SK-N-SH treated with all-trans-retinoic acid at 6 μM for 48 hours (cell line): Measurements from ENCODE around the gene AMFR.

Source experiments
- BACH2 ChIP-seq: fragments of 250-450 bp; sonication (Bioruptor Pico); IDR thresholded peaks from 2 replicates; pipeline ENCODE4 v1.9.0; 2021; ENCODE audit warnings: mild to moderate bottlenecking, borderline replicate concordance
- CREB5 ChIP-seq: fragments of 250-450 bp; sonication (Bioruptor Pico); IDR thresholded peaks from 2 replicates; pipeline ENCODE4 v1.5.1; 2020; ENCODE audit warnings: low read depth, mild to moderate bottlenecking, moderate library complexity
- ESRRG ChIP-seq: fragments of 250-450 bp; sonication (Bioruptor Pico); IDR thresholded peaks from 2 replicates; pipeline ENCODE4 v1.6.1; 2021; ENCODE audit warnings: mild to moderate bottlenecking
- OSR1 ChIP-seq: fragments of 250-450 bp; sonication (Bioruptor Pico); IDR thresholded peaks from 2 replicates; pipeline ENCODE4 v1.8.0; 2022; ENCODE audit warnings: moderate library complexity, mild to moderate bottlenecking, inconsistent platforms
- PATZ1 ChIP-seq: fragments of 250-450 bp; sonication (Bioruptor Pico); IDR thresholded peaks from 2 replicates; pipeline ENCODE4 v1.8.0; 2020; ENCODE audit warnings: mild to moderate bottlenecking, moderate library complexity, borderline replicate concordance
- POU6F1 ChIP-seq: fragments of 250-450 bp; sonication (Bioruptor Pico); IDR thresholded peaks from 2 replicates; pipeline ENCODE4 v1.8.0; 2021; ENCODE audit warnings: low read depth, mild to moderate bottlenecking, moderate library complexity, borderline replicate concordance
- PPARA ChIP-seq: fragments of 250-450 bp; sonication (Bioruptor Pico); IDR thresholded peaks from 2 replicates; pipeline ENCODE4 v1.5.0; 2020; ENCODE audit warnings: mild to moderate bottlenecking, borderline replicate concordance
- RARB ChIP-seq: fragments of 250-450 bp; sonication (Bioruptor Pico); IDR thresholded peaks from 2 replicates; pipeline ENCODE4 v1.8.0; 2021; ENCODE audit warnings: mild to moderate bottlenecking, moderate library complexity
- TOX ChIP-seq: fragments of 250-450 bp; sonication (Bioruptor Pico); IDR thresholded peaks from 2 replicates; pipeline ENCODE4 v1.8.0; 2021; ENCODE audit warnings: mild to moderate bottlenecking, moderate library complexity, borderline replicate concordance
- ZFP3 ChIP-seq: fragments of 250-450 bp; sonication (Bioruptor Pico); IDR thresholded peaks from 2 replicates; pipeline ENCODE4 v1.5.0; 2020; ENCODE audit warnings: mild to moderate bottlenecking, moderate library complexity
- ZFP30 ChIP-seq: fragments of 450-650 bp; formaldehyde crosslinking; IDR thresholded peaks from 2 replicates; pipeline ENCODE4 v1.5.0; 2022; ENCODE audit warnings: mild to moderate bottlenecking, moderate library complexity
- ZNF565 ChIP-seq: fragments of 450-650 bp; formaldehyde crosslinking; conservative IDR thresholded peaks from 2 replicates; pipeline ENCODE4 v1.5.0; 2020; ENCODE audit warnings: low read depth, mild to moderate bottlenecking, moderate library complexity
- ZNF8 ChIP-seq: fragments of 450-650 bp; formaldehyde crosslinking; IDR thresholded peaks from 2 replicates; pipeline ENCODE4 v1.5.0; 2020; ENCODE audit warnings: mild to moderate bottlenecking, moderate library complexity

- no peak for TF ChIP-seq RARB
- no peak for TF ChIP-seq ZNF565
- no peak for TF ChIP-seq PATZ1 (CRISPR knock-in tag)
- TF ChIP-seq PPARA (CRISPR knock-in tag): no peak
- TF ChIP-seq POU6F1 (CRISPR knock-in tag): no peak
- TF ChIP-seq ZNF8 (CRISPR knock-in tag): no peak
- TF ChIP-seq BACH2 (CRISPR knock-in tag): no peak
- TF ChIP-seq ZFP3 (CRISPR knock-in tag): no peak
- TF ChIP-seq TOX (CRISPR knock-in tag): no peak
- no peak for TF ChIP-seq OSR1
- no peak for TF ChIP-seq ESRRG (CRISPR knock-in tag)
- no peak for TF ChIP-seq ZFP30 (CRISPR knock-in tag)
- TF ChIP-seq CREB5 (CRISPR knock-in tag): no peak
These were observed 106.0 kb downstream of the AMFR start for GRCh38 chr16:56319376-56319775.
